HEK293T (cell line): Measurements from ENCODE around the gene ATF3.
"Not testable (repeated sequence)": the region's sequence is repeated elsewhere in the genome, so short reads cannot be mapped to it uniquely, and the experiment has no call there.

Source experiments
- CTCF ChIA-PET: fragments of 350-600 bp; formaldehyde crosslinking; extraction: SDS; loops from one replicate; lab custom pipeline; 2021; ENCODE audit warnings: antibody characterized with exemption, inconsistent platforms; lab: Yijun Ruan, JAX
- POLR2A ChIA-PET: fragments of 350-600 bp; formaldehyde crosslinking; extraction: SDS; loops from one replicate; lab custom pipeline; 2020; ENCODE audit warnings: antibody characterized with exemption, inconsistent platforms; lab: Yijun Ruan, JAX
- DNase-seq: peaks from one replicate; pipeline ENCODE4 v3.0.0; 2012; ENCODE audit warnings: mixed read lengths; ENCODE audit errors: extremely low spot score
- ARNT ChIP-seq: fragments of 450-650 bp; IDR thresholded peaks from 2 replicates; pipeline ENCODE4 v1.6.1; 2017; ENCODE audit warnings: mild to moderate bottlenecking
- BHLHE40 ChIP-seq: fragments of 450-650 bp; IDR thresholded peaks from 2 replicates; pipeline ENCODE4 v1.6.1; 2016; ENCODE audit warnings: mild to moderate bottlenecking, moderate library complexity, borderline replicate concordance
- CTBP1 ChIP-seq: fragments of 450-650 bp; IDR thresholded peaks from 2 replicates; pipeline ENCODE4 v1.6.1; 2016; ENCODE audit warnings: borderline replicate concordance
- ELF4 ChIP-seq: fragments of 450-650 bp; IDR thresholded peaks from 2 replicates; pipeline ENCODE4 v1.6.1; 2017; ENCODE audit warnings: antibody characterized with exemption
- FOXA1 ChIP-seq: fragments of 450-650 bp; IDR thresholded peaks from 2 replicates; pipeline ENCODE4 v1.6.1; 2016; ENCODE audit warnings: mild to moderate bottlenecking
- FOXK2 ChIP-seq: fragments of 450-650 bp; IDR thresholded peaks from 2 replicates; pipeline ENCODE4 v1.6.1; 2016; ENCODE audit warnings: mild to moderate bottlenecking
- FOXM1 ChIP-seq: fragments of 450-650 bp; IDR thresholded peaks from 2 replicates; pipeline ENCODE4 v1.6.1; 2017; ENCODE audit warnings: mild to moderate bottlenecking, borderline replicate concordance
- HDGF ChIP-seq: fragments of 450-650 bp; IDR thresholded peaks from 2 replicates; pipeline ENCODE4 v1.6.1; 2017; ENCODE audit warnings: antibody characterized with exemption, borderline replicate concordance
- L3MBTL2 ChIP-seq: fragments of 450-650 bp; conservative IDR thresholded peaks from 2 replicates; pipeline ENCODE4 v1.6.1; 2016; ENCODE audit warnings: mild to moderate bottlenecking
- LEF1 ChIP-seq: fragments of 450-650 bp; IDR thresholded peaks from 2 replicates; pipeline ENCODE4 v1.6.1; 2017; ENCODE audit warnings: mild to moderate bottlenecking, borderline replicate concordance
- NFRKB ChIP-seq: fragments of 450-650 bp; IDR thresholded peaks from 2 replicates; pipeline ENCODE4 v1.6.1; 2016; ENCODE audit warnings: mild to moderate bottlenecking, moderate library complexity
- SP1 ChIP-seq: fragments of 450-650 bp; IDR thresholded peaks from 2 replicates; pipeline ENCODE4 v1.6.1; 2017
- SUZ12 ChIP-seq: fragments of 450-650 bp; IDR thresholded peaks from 2 replicates; pipeline ENCODE4 v1.6.1; 2016; ENCODE audit warnings: mild to moderate bottlenecking
- TARDBP ChIP-seq: fragments of 450-650 bp; IDR thresholded peaks from 2 replicates; pipeline ENCODE4 v1.6.1; 2016
- ZNF384 ChIP-seq: fragments of 450-650 bp; IDR thresholded peaks from 2 replicates; pipeline ENCODE4 v1.6.1; 2016
- TF ChIP-seq, protein P1 (sequence below): fragments of 450-650 bp; IDR thresholded peaks from 2 replicates; pipeline ENCODE4 v1.6.1; 2016

Gene ATF3

GRCh38 chr1:212630158-212630900 lies 21.8 kb downstream of the ATF3 start:
- peak; percentile 89 for DNase-seq
- CTCF ChIA-PET, result interaction anchor here (0.6 kb wide), 3 partner anchors 57 to 877 kb away, joined by 3 read pairs; no protein-coding TSS in a partner anchor
- TF ChIP-seq, protein P1, sequence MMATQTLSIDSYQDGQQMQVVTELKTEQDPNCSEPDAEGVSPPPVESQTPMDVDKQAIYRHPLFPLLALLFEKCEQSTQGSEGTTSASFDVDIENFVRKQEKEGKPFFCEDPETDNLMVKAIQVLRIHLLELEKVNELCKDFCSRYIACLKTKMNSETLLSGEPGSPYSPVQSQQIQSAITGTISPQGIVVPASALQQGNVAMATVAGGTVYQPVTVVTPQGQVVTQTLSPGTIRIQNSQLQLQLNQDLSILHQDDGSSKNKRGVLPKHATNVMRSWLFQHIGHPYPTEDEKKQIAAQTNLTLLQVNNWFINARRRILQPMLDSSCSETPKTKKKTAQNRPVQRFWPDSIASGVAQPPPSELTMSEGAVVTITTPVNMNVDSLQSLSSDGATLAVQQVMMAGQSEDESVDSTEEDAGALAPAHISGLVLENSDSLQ, result no peak
- no peak for TF ChIP-seq SP1
- no peak for TF ChIP-seq ARNT
- TF ChIP-seq BHLHE40, result no peak
- no peak for TF ChIP-seq CTBP1
- TF ChIP-seq FOXK2, result no peak
- TF ChIP-seq L3MBTL2, result no peak
- TF ChIP-seq ELF4, result no peak
- TF ChIP-seq FOXM1, result no peak
- no peak for TF ChIP-seq SUZ12
- no peak for TF ChIP-seq NFRKB
- TF ChIP-seq TARDBP, result no peak
- no peak for TF ChIP-seq ZNF384
- no peak for TF ChIP-seq LEF1
- TF ChIP-seq HDGF, result no peak
- no peak for TF ChIP-seq FOXA1
- POLR2A ChIA-PET, result no interaction called here

DNA sequence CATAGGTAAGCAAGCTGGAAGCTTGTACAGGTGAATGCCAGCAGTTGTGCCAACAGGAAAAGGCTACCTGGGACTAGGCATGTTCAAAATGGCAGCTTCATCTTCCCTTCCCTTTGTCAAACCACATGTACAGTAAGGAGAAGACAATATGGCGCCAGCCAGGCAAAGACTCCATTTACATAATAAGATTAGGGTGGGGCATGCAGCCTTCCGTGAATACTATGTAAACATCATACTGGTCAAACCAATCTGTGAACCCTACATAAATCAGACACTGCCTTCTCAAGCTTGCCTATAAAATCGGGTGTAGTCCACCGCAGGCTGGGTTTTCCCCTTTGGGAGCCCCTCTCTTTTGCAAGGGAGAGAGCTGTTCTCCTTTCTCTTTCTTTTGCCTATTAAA lies 24.6 kb downstream of the ATF3 start:
- ChIA-PET CTCF (no interaction called here), POLR2A (interaction anchor here (0.6 kb wide), 1 partner anchor 11 kb away, joined by 3 read pairs; no protein-coding TSS in a partner anchor)
- TF ChIP-seq CTBP1 (no peak), BHLHE40 (no peak), LEF1 (no peak), FOXM1 (no peak), SP1 (no peak), FOXA1 (no peak), ZNF384 (no peak), HDGF (no peak), SUZ12 (no peak), TARDBP (no peak), FOXK2 (no peak), ELF4 (no peak), L3MBTL2 (no peak), ARNT (no peak), NFRKB (no peak)
- TF ChIP-seq, protein P1, result no peak

GRCh38 chr1:212634252-212634651 lies 25.7 kb downstream of the ATF3 start:
- ChIA-PET POLR2A (no interaction called here), CTCF (no interaction called here)

More for the DNA sequence above, 24.6 kb downstream of the ATF3 start:
- DNase-seq, result no peak

GRCh38 chr1:212635141-212635631 lies 26.6 kb downstream of the ATF3 start:
- ChIA-PET CTCF (interaction anchor here (1.3 kb wide), 1 partner anchor 30 kb away, joined by 3 read pairs; no protein-coding TSS in a partner anchor), POLR2A (no interaction called here)
- TF ChIP-seq ARNT, result no peak
- TF ChIP-seq CTBP1, result no peak
- TF ChIP-seq SP1, result no peak
- no peak for DNase-seq

More at GRCh38 chr1:212634252-212634651, 25.7 kb downstream of the ATF3 start:
- DNase-seq, result no peak
- TF ChIP-seq, protein P1, result no peak
- TF ChIP-seq FOXK2, result no peak
- TF ChIP-seq L3MBTL2, result no peak
- no peak for TF ChIP-seq ZNF384
- no peak for TF ChIP-seq LEF1
- no peak for TF ChIP-seq NFRKB

DNA sequence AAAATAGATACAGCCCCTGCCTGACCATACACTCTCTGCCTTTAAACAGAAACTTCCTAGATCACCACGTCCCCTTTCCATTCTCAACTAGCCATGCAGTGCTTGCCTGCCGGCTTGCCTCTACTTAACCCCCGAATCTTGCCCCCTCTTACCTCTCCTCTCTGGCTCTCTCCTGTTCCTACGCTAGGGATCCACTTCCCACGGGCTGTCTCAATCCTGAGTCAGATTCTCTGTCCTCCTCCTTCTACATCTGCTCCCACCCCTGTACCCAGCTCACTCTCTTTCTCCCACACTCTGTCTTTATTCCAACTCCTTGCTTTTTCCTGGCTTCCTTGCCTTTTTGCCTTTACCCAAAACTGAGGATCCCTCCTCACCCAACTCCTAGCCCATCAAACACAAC lies 29.3 kb downstream of the ATF3 start:
- no peak for TF ChIP-seq SUZ12
- TF ChIP-seq FOXA1, result no peak
- no peak for DNase-seq
- CTCF ChIA-PET, result interaction anchor here (0.6 kb wide), 1 partner anchor 33 kb away, joined by 3 read pairs; no protein-coding TSS in a partner anchor
- POLR2A ChIA-PET, result no interaction called here

DNA sequence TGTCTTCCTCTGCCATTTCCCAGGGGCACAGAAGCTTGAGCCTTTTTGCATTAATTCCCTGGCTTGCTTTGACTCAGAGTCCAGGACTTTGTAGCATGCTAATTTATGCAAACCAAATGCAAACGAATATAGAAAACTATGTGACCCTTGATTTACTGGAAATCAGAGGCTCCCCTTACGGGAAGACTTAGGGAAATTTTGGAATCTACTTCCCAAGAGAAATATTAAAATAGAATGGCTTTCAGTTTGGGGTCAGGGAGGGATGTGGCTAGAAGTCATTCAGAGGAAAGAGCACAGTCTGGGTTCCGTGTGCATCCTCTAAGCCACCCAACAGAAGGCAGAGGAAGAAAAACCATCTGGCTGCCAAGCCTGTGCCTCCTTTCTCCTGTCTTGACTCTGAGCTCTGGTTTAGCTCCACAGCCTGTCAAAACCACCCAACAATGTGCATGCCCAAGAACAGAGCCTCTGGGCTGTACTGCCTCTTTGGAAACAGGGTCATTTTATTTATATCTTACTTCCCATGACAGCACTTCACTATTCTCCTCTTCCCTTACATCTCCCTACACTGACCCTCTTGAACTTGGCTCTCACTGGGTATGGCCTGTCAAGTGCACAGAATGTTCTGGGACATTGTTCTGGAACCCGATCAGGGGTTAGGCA lies 30.1 kb downstream of the ATF3 start:
- ChIA-PET POLR2A (no interaction called here), CTCF (no interaction called here)
- TF ChIP-seq ELF4 (no peak), FOXM1 (no peak), FOXK2 (no peak), ARNT (no peak), NFRKB (no peak), L3MBTL2 (no peak)
- DNase-seq, result no peak

DNA sequence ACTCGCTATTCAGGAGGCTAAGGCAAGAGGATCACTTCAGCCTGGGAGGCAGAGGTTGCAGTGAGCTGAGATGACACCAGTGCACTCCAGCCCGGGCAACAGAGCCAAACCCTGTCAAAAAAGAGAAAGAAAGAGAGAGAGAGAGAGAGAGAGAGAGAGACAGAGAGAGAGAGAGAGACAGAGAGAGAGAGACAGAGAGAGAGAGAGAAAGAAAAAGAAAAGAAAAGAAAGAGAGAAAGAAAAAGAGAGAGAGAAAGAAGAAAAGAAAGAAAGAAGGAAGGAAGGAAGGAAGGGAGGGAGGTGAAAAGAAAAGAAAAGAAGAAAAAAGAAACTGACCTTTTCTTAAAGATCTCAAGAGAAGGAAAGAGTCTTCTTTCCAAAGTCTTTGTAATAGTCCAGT lies 31.0 kb downstream of the ATF3 start:
- CTCF ChIA-PET, POLR2A ChIA-PET, DNase-seq: not testable (repeated sequence)
